Astrocyte (in vitro differentiated cells and primary cell): Measurements from ENCODE around the gene KIF26B. TPM values are rescaled to one million over a fixed set of nuclear protein-coding genes. Genes with fewer than 3 reads are reported as not detected.

ENCODE experiments used
- DNase-seq: peaks from one replicate; pipeline ENCODE4 v3.0.0-alpha.2; 2010; ENCODE audit warnings: low read depth
- FAIRE-seq: peaks from 2 replicates; lab custom pipeline; 2011; peaks lifted over from hg19 to GRCh38; lab: Jason Lieb, UNC
- H2AFZ ChIP-seq: 2 replicates; pipeline ENCODE4 v1.6.0; 2012; ENCODE audit warnings: low read depth, low read length, inconsistent platforms
- H3K27ac ChIP-seq: 2 replicates; pipeline ENCODE4 v1.5.1; 2011; ENCODE audit warnings: low read depth, low read length, inconsistent platforms
- H3K27me3 ChIP-seq: 2 replicates; pipeline ENCODE4 v1.6.0; 2011; ENCODE audit warnings: low read length, inconsistent platforms; ENCODE audit not compliant: insufficient read depth
- H3K36me3 ChIP-seq: 2 replicates; pipeline ENCODE4 v1.5.1; 2011; ENCODE audit warnings: low read length, inconsistent platforms; ENCODE audit not compliant: insufficient read depth
- H3K4me1 ChIP-seq: 2 replicates; pipeline ENCODE4 v1.5.1; 2011; ENCODE audit warnings: low read length, inconsistent platforms; ENCODE audit not compliant: insufficient read depth
- H3K4me2 ChIP-seq: 2 replicates; pipeline ENCODE4 v1.6.0; 2012; ENCODE audit warnings: low read length, inconsistent platforms
- H3K4me3 ChIP-seq: 2 replicates; pipeline ENCODE4 v1.5.1; 2011; ENCODE audit warnings: low read depth, mild to moderate bottlenecking, low read length, inconsistent platforms; ENCODE audit not compliant: insufficient read depth
- H3K79me2 ChIP-seq: 2 replicates; pipeline ENCODE4 v1.6.0; 2012; ENCODE audit warnings: mild to moderate bottlenecking, low read length, inconsistent platforms; ENCODE audit not compliant: insufficient read depth
- H3K9ac ChIP-seq: 2 replicates; pipeline ENCODE4 v1.6.0; 2012; ENCODE audit warnings: mild to moderate bottlenecking, low read length, inconsistent platforms
- H3K9me3 ChIP-seq: 2 replicates; pipeline ENCODE4 v1.5.1; 2012; ENCODE audit warnings: low read depth, mild to moderate bottlenecking, low read length, inconsistent platforms; ENCODE audit not compliant: insufficient read depth
- H4K20me1 ChIP-seq: 2 replicates; pipeline ENCODE4 v1.6.0; 2012; ENCODE audit warnings: low read length, inconsistent platforms; ENCODE audit not compliant: insufficient read depth
- H3K27ac Mint-ChIP-seq: one replicate; pipeline ENCODE4 v1.8.0; 2021; ENCODE audit warnings: mild to moderate bottlenecking, mixed read lengths; ENCODE audit not compliant: unreplicated experiment
- H3K27me3 Mint-ChIP-seq: one replicate; pipeline ENCODE4 v1.8.0; 2021; ENCODE audit warnings: low read depth, mixed read lengths; ENCODE audit not compliant: unreplicated experiment
- H3K36me3 Mint-ChIP-seq: one replicate; pipeline ENCODE4 v1.8.0; 2021; ENCODE audit warnings: low read depth, mixed read lengths; ENCODE audit not compliant: unreplicated experiment
- H3K4me1 Mint-ChIP-seq: one replicate; pipeline ENCODE4 v1.8.0; 2021; ENCODE audit warnings: low read depth, mixed read lengths; ENCODE audit not compliant: unreplicated experiment
- H3K4me3 Mint-ChIP-seq: one replicate; pipeline ENCODE4 v1.8.0; 2021; ENCODE audit warnings: mild to moderate bottlenecking, moderate library complexity, mixed read lengths; ENCODE audit not compliant: unreplicated experiment
- H3K9me3 Mint-ChIP-seq: one replicate; pipeline ENCODE4 v1.8.0; 2021; ENCODE audit warnings: mild to moderate bottlenecking, mixed read lengths; ENCODE audit not compliant: unreplicated experiment
- CTCF ChIP-seq: IDR thresholded peaks from 2 replicates; pipeline ENCODE4 v1.5.1; 2011; ENCODE audit warnings: low read depth, mild to moderate bottlenecking, inconsistent platforms, low read length, moderate library complexity; ENCODE audit not compliant: insufficient read depth
- EZH2 ChIP-seq: IDR thresholded peaks from 2 replicates; pipeline ENCODE4 v1.6.1; 2012; ENCODE audit warnings: mild to moderate bottlenecking, low read length, inconsistent platforms; ENCODE audit not compliant: insufficient read depth
- total RNA-seq: library from RNA; stranded (reverse); gene quantifications from 2 replicates; pipeline ENCODE4 v1.2.1, GENCODE V29; 2021

The KIF26B gene
- total RNA-seq, 1 donor from 2014 or later, result 6.8 TPM

GRCh38 chr1:245458234-245458633, 303.4 kb downstream of the KIF26B start:
- Histone ChIP-seq H3K9me3 (no peaks in the 10 kb centered on the region), H2AFZ (no peak overlapping the region), H3K9ac (no peak overlapping the region), H3K27me3 (no peaks in the 10 kb centered on the region), H3K4me3 (no peak overlapping the region), H3K27ac (no peak overlapping the region), H4K20me1 (peaks cover 5% of the 10 kb centered on the region), H3K79me2 (no peaks in the 10 kb centered on the region), H3K36me3 (no peaks in the 10 kb centered on the region), H3K4me1 (no peaks in the 10 kb centered on the region), H3K4me2 (no peak overlapping the region)
- Mint-ChIP-seq H3K36me3 (peaks cover 6% of the 10 kb centered on the region), H3K27me3 (peaks cover 5% of the 10 kb centered on the region), H3K4me3 (no peak overlapping the region), H3K4me1 (peaks cover 7% of the 10 kb centered on the region), H3K9me3 (no peaks in the 10 kb centered on the region), H3K27ac (no peak overlapping the region)
- no peak for TF ChIP-seq CTCF
- TF ChIP-seq EZH2, result no peak
- FAIRE-seq (no peak), DNase-seq (no peak)

GRCh38 chr1:245458761-245459174, 304.0 kb downstream of the KIF26B start:
- H3K4me3 Mint-ChIP-seq, result no peak overlapping the region
- peaks cover 11% of the 10 kb centered on the region for H3K36me3 Mint-ChIP-seq
- Histone ChIP-seq H4K20me1 (peaks cover 5% of the 10 kb centered on the region), H3K4me2 (no peak overlapping the region), H3K79me2 (no peaks in the 10 kb centered on the region), H2AFZ (no peak overlapping the region), H3K27ac (no peak overlapping the region), H3K4me3 (no peak overlapping the region), H3K9ac (no peak overlapping the region), H3K4me1 (no peaks in the 10 kb centered on the region), H3K36me3 (no peaks in the 10 kb centered on the region), H3K9me3 (no peaks in the 10 kb centered on the region), H3K27me3 (no peaks in the 10 kb centered on the region)
- no peak overlapping the region for H3K27ac Mint-ChIP-seq
- DNase-seq, result peak; percentile 14
- no peaks in the 10 kb centered on the region for H3K9me3 Mint-ChIP-seq
- no peak for TF ChIP-seq CTCF
- TF ChIP-seq EZH2, result no peak
- no peak for FAIRE-seq
- peaks cover 7% of the 10 kb centered on the region for H3K4me1 Mint-ChIP-seq
- peaks cover 5% of the 10 kb centered on the region for H3K27me3 Mint-ChIP-seq

- Mint-ChIP-seq H3K27me3 (peaks cover 7% of the 10 kb centered on the region), H3K27ac (no peak overlapping the region), H3K9me3 (no peaks in the 10 kb centered on the region), H3K4me1 (peaks cover 7% of the 10 kb centered on the region), H3K4me3 (no peak overlapping the region), H3K36me3 (peaks cover 15% of the 10 kb centered on the region)
- Histone ChIP-seq H3K9ac (no peak overlapping the region), H3K4me1 (no peaks in the 10 kb centered on the region), H3K27ac (no peak overlapping the region), H3K36me3 (no peaks in the 10 kb centered on the region), H3K27me3 (no peaks in the 10 kb centered on the region), H4K20me1 (peaks cover 10% of the 10 kb centered on the region), H3K4me2 (no peak overlapping the region), H2AFZ (no peak overlapping the region), H3K4me3 (no peak overlapping the region), H3K79me2 (no peaks in the 10 kb centered on the region), H3K9me3 (peaks cover 5% of the 10 kb centered on the region)
- TF ChIP-seq EZH2, result no peak
- TF ChIP-seq CTCF, result no peak
- DNase-seq, result no peak
- FAIRE-seq, result no peak
Observed at GRCh38 chr1:245459621-245460020, 304.8 kb downstream of the KIF26B start.
